ENCODE data around the gene DPH6. TPM values are rescaled to one million over a fixed set of nuclear protein-coding genes. Genes with fewer than 3 reads are reported as not detected.

The DPH6 gene
- polyA plus RNA-seq, 2 of the 4 experiments (the other 2 are of a cell fraction): 11.0 to 33.6 TPM

- no peak overlapping the region for H3K4me2 ChIP-seq
- no peak overlapping the region for H3K4me3 ChIP-seq
- FAIRE-seq (no peak), ATAC-seq (no peak), DNase-seq (ENCODE audit: low read depth in 1 of 2, low spot score in 1 of 2) (no peak)
- ChIA-PET CTCF (no interaction called here), POLR2A (no interaction called here)
- 89% methylated on average over 2 of the region's 2 CpGs for WGBS (ENCODE audit: missing lambda C conversion rate)
- H3K4me1 ChIP-seq: no peaks in the 10 kb centered on the region
- H3K9me3 ChIP-seq: no peaks in the 10 kb centered on the region
- TF ChIP-seq, protein P1, sequence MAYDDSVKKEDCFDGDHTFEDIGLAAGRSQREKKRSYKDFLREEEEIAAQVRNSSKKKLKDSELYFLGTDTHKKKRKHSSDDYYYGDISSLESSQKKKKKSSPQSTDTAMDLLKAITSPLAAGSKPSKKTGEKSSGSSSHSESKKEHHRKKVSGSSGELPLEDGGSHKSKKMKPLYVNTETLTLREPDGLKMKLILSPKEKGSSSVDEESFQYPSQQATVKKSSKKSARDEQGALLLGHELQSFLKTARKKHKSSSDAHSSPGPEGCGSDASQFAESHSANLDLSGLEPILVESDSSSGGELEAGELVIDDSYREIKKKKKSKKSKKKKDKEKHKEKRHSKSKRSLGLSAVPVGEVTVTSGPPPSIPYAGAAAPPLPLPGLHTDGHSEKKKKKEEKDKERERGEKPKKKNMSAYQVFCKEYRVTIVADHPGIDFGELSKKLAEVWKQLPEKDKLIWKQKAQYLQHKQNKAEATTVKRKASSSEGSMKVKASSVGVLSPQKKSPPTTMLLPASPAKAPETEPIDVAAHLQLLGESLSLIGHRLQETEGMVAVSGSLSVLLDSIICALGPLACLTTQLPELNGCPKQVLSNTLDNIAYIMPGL (CRISPR knock-in tag; IDR thresholded peaks at IDR 0.05; ENCODE audit: borderline replicate concordance): no peak
- TF ChIP-seq ZSCAN20 (CRISPR knock-in tag; IDR thresholded peaks at IDR 0.05) (no peak), FOSL2 (IDR thresholded peaks at IDR 0.05) (no peak), FOSL2 (CRISPR knock-in tag; IDR thresholded peaks at IDR 0.05) (no peak), HOXB5 (CRISPR knock-in tag; IDR thresholded peaks at IDR 0.05) (no peak), CEBPB (IDR thresholded peaks at IDR 0.05) (no peak), RARB (CRISPR knock-in tag; IDR thresholded peaks at IDR 0.05) (no peak), MAX (IDR thresholded peaks at IDR 0.05) (no peak), TFCP2L1 (CRISPR knock-in tag; IDR thresholded peaks at IDR 0.05) (no peak), CHD2 (IDR thresholded peaks at IDR 0.05; ENCODE audit: low read length, partially characterized antibody) (no peak), BCL3 (IDR thresholded peaks at IDR 0.05) (no peak)
- TF ChIP-seq, protein P2, sequence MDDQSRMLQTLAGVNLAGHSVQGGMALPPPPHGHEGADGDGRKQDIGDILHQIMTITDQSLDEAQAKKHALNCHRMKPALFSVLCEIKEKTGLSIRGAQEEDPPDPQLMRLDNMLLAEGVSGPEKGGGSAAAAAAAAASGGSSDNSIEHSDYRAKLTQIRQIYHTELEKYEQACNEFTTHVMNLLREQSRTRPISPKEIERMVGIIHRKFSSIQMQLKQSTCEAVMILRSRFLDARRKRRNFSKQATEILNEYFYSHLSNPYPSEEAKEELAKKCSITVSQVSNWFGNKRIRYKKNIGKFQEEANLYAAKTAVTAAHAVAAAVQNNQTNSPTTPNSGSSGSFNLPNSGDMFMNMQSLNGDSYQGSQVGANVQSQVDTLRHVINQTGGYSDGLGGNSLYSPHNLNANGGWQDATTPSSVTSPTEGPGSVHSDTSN (IDR thresholded peaks at IDR 0.05): no peak
- no peak overlapping the region for H3K27ac ChIP-seq
These were observed 106.7 kb downstream of the DPH6 start for GRCh38 chr15:35439291-35439690.

DNA sequence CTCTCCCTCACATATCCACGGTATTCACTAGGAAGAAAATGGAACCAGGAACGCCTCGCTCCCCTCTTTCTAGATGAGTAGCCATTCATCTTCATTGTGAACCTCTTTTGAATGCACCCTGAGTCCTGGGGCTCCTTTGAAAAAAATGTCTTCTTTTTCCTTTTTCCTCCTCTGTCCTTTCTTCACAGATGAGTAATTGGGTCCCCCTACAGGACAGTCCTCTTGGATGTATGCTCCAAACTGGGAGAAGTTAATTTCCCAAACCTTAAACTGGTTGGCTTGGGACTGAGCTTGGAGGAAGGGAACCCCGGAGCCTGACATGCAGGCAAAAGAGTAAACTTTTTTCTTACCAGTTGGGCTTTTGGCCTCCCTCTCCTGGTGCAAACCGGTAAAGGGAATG, 108.8 kb downstream of the DPH6 start:
- ATAC-seq (no peak), DNase-seq (ENCODE audit: low read depth in 1 of 2, low spot score in 1 of 2) (no peak), FAIRE-seq (no peak)
- Histone ChIP-seq H3K4me2 (no peak overlapping the region), H3K9me3 (no peaks in the 10 kb centered on the region), H3K27ac (no peak overlapping the region), H3K4me1 (no peaks in the 10 kb centered on the region), H3K4me3 (no peak overlapping the region)
- TF ChIP-seq HDAC2 (IDR thresholded peaks at IDR 0.05) (no peak), HOXA7 (CRISPR knock-in tag; IDR thresholded peaks at IDR 0.05) (no peak), FOSB (CRISPR knock-in tag; IDR thresholded peaks at IDR 0.05) (no peak), ZSCAN20 (CRISPR knock-in tag; IDR thresholded peaks at IDR 0.05) (no peak), MAZ (IDR thresholded peaks at IDR 0.05; ENCODE audit: borderline replicate concordance, low read depth, low read length) (no peak), HOXB5 (CRISPR knock-in tag; IDR thresholded peaks at IDR 0.05) (no peak), RNF2 (IDR thresholded peaks at IDR 0.05; ENCODE audit: borderline replicate concordance, low read depth) (no peak), MAX (IDR thresholded peaks at IDR 0.05) (no peak), RCOR1 (IDR thresholded peaks at IDR 0.05; ENCODE audit: low read depth, low read length) (no peak), RAD21 (conservative IDR thresholded peaks at IDR 0.05 in 1 of 2, IDR thresholded peaks at IDR 0.05 in 1 of 2) (no peak), NPAS2 (CRISPR knock-in tag; IDR thresholded peaks at IDR 0.05; ENCODE audit: borderline replicate concordance) (no peak), JUN (IDR thresholded peaks at IDR 0.05) (no peak), NR3C1 (IDR thresholded peaks at IDR 0.05) (no peak), EHF (CRISPR knock-in tag; IDR thresholded peaks at IDR 0.05) (no peak), KDM1A (IDR thresholded peaks at IDR 0.05; ENCODE audit: low read depth) (no peak), SMC3 (IDR thresholded peaks at IDR 0.05) (no peak)
- TF ChIP-seq, protein P3, sequence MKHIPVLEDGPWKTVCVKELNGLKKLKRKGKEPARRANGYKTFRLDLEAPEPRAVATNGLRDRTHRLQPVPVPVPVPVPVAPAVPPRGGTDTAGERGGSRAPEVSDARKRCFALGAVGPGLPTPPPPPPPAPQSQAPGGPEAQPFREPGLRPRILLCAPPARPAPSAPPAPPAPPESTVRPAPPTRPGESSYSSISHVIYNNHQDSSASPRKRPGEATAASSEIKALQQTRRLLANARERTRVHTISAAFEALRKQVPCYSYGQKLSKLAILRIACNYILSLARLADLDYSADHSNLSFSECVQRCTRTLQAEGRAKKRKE (CRISPR knock-in tag; IDR thresholded peaks at IDR 0.05; ENCODE audit: low read depth): no peak
- POLR2A ChIA-PET: no interaction called here
- CTCF ChIA-PET: interaction anchor here (0.6 to 1.0 kb wide), 2 partner anchors 8 to 978 kb away, joined by 3 to 4 read pairs; no protein-coding TSS in a partner anchor
- 71% methylated on average over 5 of the region's 5 CpGs for WGBS (ENCODE audit: missing lambda C conversion rate)

Measured in A549 (cell line).